Naive thymus-derived CD4-positive, alpha-beta T cell (primary cell): ENCODE data around the gene FCGR3A. TPM values are rescaled to one million over a fixed set of nuclear protein-coding genes. Genes with fewer than 3 reads are reported as not detected.
"Not testable (repeated sequence)": the region's sequence is repeated elsewhere in the genome, so short reads cannot be mapped to it uniquely, and the experiment has no call there.

ENCODE experiments used
- ATAC-seq: fragments of 150-1000 bp; cut with Tn5 transposase; 2 replicates; pipeline ENCODE4 v1.10.0; 2021; ENCODE audit warnings: mild to moderate bottlenecking, moderate library complexity
- CTCF ChIA-PET: fragments of 350-600 bp; sonication (Branson Sonifier 250); formaldehyde crosslinking; loops from one replicate; lab custom pipeline; 2021; ENCODE audit warnings: antibody characterized with exemption; lab: Charles Lee
- POLR2A ChIA-PET: fragments of 350-600 bp; sonication (Branson Sonifier 250); formaldehyde crosslinking; loops from one replicate; lab custom pipeline; 2021; ENCODE audit warnings: antibody characterized with exemption, inconsistent platforms; lab: Charles Lee
- DNase-seq, 9 donors: peaks; one replicate each; pipeline versions ENCODE4 v3.0.0 to v3.0.0-alpha.2; 2020 to 2022; ENCODE audit warnings: mixed read lengths in 1 of 9
- H3K27ac ChIP-seq: one replicate; pipeline ENCODE4 v1.7.0; 2013; ENCODE audit warnings: mild to moderate bottlenecking, low read depth, low read length, moderate library complexity
- H3K27me3 ChIP-seq, 2 donors: one replicate each; pipeline ENCODE4 v1.7.0; 2013; ENCODE audit warnings: low read length in 2 of 2, mild to moderate bottlenecking in 2 of 2, moderate library complexity in 2 of 2; ENCODE audit not compliant: control insufficient read depth in 2 of 2, insufficient read depth in 2 of 2
- H3K36me3 ChIP-seq, 3 experiments: 1 replicate in 2 of 3; 2 replicates in 1 of 3; pipeline ENCODE4 v1.7.0; 2013; ENCODE audit warnings: low read length in 3 of 3, mild to moderate bottlenecking in 3 of 3, moderate library complexity in 1 of 3; ENCODE audit not compliant: insufficient read depth in 3 of 3, control insufficient read depth in 2 of 3
- H3K4me1 ChIP-seq, 2 donors: one replicate each; pipeline ENCODE4 v1.7.0; 2013; ENCODE audit warnings: low read length in 2 of 2, mild to moderate bottlenecking in 2 of 2, moderate library complexity in 1 of 2; ENCODE audit not compliant: control insufficient read depth in 2 of 2, insufficient read depth in 2 of 2
- H3K4me3 ChIP-seq: 2 replicates; pipeline ENCODE4 v1.7.0; 2013; ENCODE audit warnings: mild to moderate bottlenecking, low read length
- H3K9me3 ChIP-seq, 3 experiments: 1 replicate in 2 of 3; 2 replicates in 1 of 3; pipeline ENCODE4 v1.7.0; 2013; ENCODE audit warnings: low read length in 3 of 3; ENCODE audit not compliant: control insufficient read depth in 2 of 3
- H3K27ac Mint-ChIP-seq, 9 donors: one replicate each; pipeline ENCODE4 v1.8.0; 2020 to 2022; ENCODE audit warnings: mixed read lengths in 9 of 9, mild to moderate bottlenecking in 8 of 9, moderate library complexity in 5 of 9, inconsistent platforms in 2 of 9
- H3K27me3 Mint-ChIP-seq, 5 donors: one replicate each; pipeline ENCODE4 v1.8.0; 2021 to 2022; ENCODE audit warnings: mixed read lengths in 5 of 5, mild to moderate bottlenecking in 1 of 5
- H3K36me3 Mint-ChIP-seq, 5 donors: one replicate each; pipeline ENCODE4 v1.8.0; 2020 to 2022; ENCODE audit warnings: mixed read lengths in 5 of 5, mild to moderate bottlenecking in 3 of 5, inconsistent platforms in 1 of 5
- H3K4me1 Mint-ChIP-seq, 7 donors: one replicate each; pipeline ENCODE4 v1.8.0; 2020 to 2022; ENCODE audit warnings: mixed read lengths in 7 of 7, mild to moderate bottlenecking in 3 of 7, inconsistent platforms in 1 of 7
- H3K4me3 Mint-ChIP-seq, 10 donors: one replicate each; pipeline ENCODE4 v1.8.0; 2020 to 2022; ENCODE audit warnings: mild to moderate bottlenecking in 10 of 10, mixed read lengths in 10 of 10, moderate library complexity in 6 of 10, inconsistent platforms in 2 of 10
- H3K9me3 Mint-ChIP-seq, 11 donors: one replicate each; pipeline ENCODE4 v1.8.0; 2020 to 2022; ENCODE audit warnings: mixed read lengths in 11 of 11, mild to moderate bottlenecking in 4 of 11, inconsistent platforms in 1 of 11, moderate library complexity in 1 of 11
- intact Hi-C, 2 donors: fragments of 100-400 bp; cut with micrococcal nuclease; formaldehyde crosslinking; loops; one replicate each; pipeline ENCODE4 v1.15.1; 2023
- polyA plus RNA-seq, 2 donors: library from polyadenylated mRNA; unstranded; fragments of 300-500 nt; fragmentation: Illumina TruSeq; gene quantifications; one replicate each; pipeline ENCODE4 v1.2.3, GENCODE V29; 2021
- total RNA-seq, 6 experiments: library from RNA in 5 of 6; stranded (reverse) in 5 of 6; gene quantifications; 1 replicate in 5 of 6; 2 replicates in 1 of 6; pipeline ENCODE4 v1.2.3 and lab custom pipeline; 2021 to 2026

FCGR3A gene
- total and polyA plus RNA-seq, 7 experiments from 2014 or later = 0.58 to 190 (median 2.2) TPM; not detected in 1

DNA sequence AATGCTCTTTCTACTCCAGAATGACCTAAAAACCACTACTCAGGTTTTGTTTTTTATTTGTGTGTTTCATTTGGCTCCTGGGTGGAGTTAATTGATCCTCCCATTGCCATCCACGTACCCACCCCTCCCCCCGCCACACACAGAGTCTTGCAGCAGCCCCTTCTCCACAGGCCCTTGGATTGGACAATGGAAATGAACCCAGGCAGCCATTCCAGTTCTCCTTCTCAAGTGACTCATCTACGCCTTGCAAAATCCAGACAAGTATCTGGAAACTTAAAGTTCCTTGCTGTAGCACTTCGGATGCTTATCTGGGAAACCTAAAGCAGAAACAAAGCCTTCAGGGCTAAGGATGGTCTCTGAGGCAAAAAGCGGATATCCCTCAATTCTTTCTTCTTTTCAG lies 1.3 kb upstream of the FCGR3A start:
- ATAC-seq, H3K27ac ChIP-seq, POLR2A ChIA-PET, H3K27ac Mint-ChIP-seq, intact Hi-C loops, H3K4me3 Mint-ChIP-seq, H3K9me3 ChIP-seq, H3K9me3 Mint-ChIP-seq, H3K27me3 Mint-ChIP-seq, CTCF ChIA-PET, DNase-seq, H3K36me3 ChIP-seq, H3K4me3 ChIP-seq, H3K27me3 ChIP-seq: not testable (repeated sequence)
- H3K4me1 ChIP-seq = peaks cover 0 to 13% of the 10 kb centered on the region in 2 donors
- Mint-ChIP-seq H3K4me1 (peaks cover 5 to 18% (median 12%) of the 10 kb centered on the region in 7 donors), H3K36me3 (peaks cover 0 to 14% (median 0%) of the 10 kb centered on the region in 5 donors)

DNA sequence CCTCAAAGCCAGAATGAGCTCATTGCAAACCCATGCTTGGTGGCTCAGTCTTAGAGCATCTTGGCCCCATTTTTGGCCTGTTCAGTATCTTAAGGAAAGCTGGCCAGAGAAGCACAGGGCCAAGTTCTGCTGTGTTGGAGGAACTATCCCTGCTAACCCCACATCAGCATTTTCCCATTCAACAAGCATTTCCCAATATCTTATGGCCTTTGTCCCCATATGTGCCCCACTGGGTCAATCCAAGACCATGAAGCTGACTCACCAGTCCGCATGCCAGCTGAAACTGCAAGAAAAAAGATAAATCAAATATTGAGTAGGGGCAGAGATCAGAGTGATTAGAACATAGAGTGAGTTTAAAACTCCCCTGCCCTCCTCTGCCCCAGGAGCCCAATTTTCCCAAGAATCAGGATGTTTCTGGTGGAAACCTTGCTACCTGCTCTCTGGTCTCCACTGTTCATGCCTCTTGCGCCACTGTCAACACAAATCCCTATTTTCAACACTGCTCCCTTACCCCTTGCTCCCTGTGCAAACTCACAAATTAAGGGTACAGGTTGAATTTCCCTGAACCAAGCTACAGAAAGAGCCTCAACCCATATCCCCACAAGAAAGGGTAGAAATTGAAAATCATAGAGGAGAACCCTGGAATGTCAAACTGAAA lies 740 bp downstream of the FCGR3A start:
- H3K27ac ChIP-seq, H3K27me3 Mint-ChIP-seq, H3K27ac Mint-ChIP-seq, H3K9me3 ChIP-seq, H3K27me3 ChIP-seq, DNase-seq, H3K36me3 Mint-ChIP-seq, H3K9me3 Mint-ChIP-seq, H3K36me3 ChIP-seq, POLR2A ChIA-PET, CTCF ChIA-PET, H3K4me3 ChIP-seq, ATAC-seq: not testable (repeated sequence)
- H3K4me1 ChIP-seq = peaks cover 0 to 26% of the 10 kb centered on the region in 2 donors
- Mint-ChIP-seq H3K4me3 (peak overlapping the region in 1 of 10 donors; percentile 47), H3K4me1 (peaks cover 5 to 16% (median 8%) of the 10 kb centered on the region in 7 donors)
- intact Hi-C loops = loop anchor here in 1 of 2 donors (10.0 kb wide), 1 partner anchor 1624 kb away; the partner anchor contains the start of gene TAGLN2

DNA sequence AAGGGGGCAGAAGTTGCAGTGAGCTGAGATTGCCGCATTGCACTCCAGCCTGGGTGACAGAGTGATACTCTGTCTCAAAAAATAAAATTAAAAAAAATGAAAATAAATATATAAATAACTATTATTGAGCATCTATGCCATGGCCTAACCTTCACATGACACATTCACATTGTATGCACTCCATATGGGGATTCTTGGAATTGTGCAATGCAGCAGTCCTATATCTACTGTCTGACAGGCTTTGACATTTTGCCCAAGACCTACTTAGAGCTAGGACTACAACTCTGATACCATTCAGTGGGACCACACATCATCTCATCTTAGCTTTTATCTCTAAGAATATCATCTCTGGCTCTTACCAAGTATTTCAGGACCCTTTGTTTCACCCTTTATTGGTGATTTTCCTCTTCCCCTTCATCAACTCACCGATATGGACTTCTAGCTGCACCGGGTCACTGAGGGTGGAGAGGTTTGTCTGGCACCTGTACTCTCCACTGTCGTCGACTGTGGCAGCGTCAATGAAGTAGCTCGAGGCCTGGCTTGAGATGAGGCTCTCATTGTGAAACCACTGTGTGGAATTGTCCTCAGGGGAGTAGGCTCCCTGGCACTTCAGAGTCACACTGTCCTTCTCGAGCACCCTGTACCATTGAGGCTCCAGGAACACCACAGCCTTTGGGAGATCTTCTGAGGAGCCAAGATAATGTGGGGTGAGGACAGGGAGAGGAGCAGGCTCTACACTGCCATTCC lies 1.4 kb downstream of the FCGR3A start:
- peaks cover 0 to 33% of the 10 kb centered on the region in 2 donors for H3K4me1 ChIP-seq
- intact Hi-C loops = loop anchor here in 1 of 2 donors (10.0 kb wide), 1 partner anchor 1623 kb away; the partner anchor contains the start of gene TAGLN2
- H3K9me3 ChIP-seq, DNase-seq, H3K4me3 ChIP-seq, POLR2A ChIA-PET, H3K9me3 Mint-ChIP-seq, H3K27me3 ChIP-seq, H3K27ac ChIP-seq, H3K27me3 Mint-ChIP-seq, H3K27ac Mint-ChIP-seq, H3K36me3 Mint-ChIP-seq, H3K36me3 ChIP-seq: not testable (repeated sequence)
- peaks cover 6 to 23% (median 11%) of the 10 kb centered on the region in 7 donors for H3K4me1 Mint-ChIP-seq
- peak overlapping the region in 1 of 10 donors; percentile 49 for H3K4me3 Mint-ChIP-seq
- peak; percentile 31 for ATAC-seq
- CTCF ChIA-PET = interaction anchor here (0.6 kb wide), 1 partner anchor 1542 kb away, joined by 8 read pairs; no protein-coding TSS in a partner anchor

DNA sequence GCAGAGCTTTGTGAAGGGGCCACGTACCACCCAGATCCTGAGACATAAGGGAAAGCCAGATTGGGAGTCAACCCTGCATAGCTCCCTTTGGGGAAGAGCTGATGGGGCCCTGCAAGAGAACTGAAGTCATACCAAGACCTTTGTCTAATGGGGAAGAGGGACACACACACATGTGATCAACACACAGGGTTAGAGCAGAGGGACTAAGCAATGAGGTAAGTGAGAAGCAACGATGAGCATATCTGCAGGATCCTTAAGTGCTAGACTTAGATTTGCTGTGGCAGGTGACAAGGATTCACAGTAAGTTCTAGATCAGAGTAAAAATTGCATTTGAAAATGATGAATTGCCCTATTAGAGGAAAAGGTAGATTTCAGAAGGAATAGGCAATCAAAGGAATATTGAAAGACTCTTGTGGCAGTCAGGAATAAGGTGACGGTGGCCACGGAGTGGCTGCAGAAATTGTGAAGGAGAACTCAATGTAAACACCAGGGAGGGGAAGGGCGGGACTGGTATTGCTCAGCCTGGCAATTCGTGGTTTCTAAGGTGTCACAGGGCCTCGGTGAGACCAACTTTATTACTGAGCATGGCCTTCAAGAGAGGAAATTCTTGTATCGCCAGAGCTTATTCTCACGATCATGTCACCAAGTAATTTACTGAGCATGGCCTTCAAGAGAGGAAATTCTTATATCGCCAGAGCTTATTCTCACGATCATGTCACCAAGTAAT lies 4.5 kb downstream of the FCGR3A start:
- Mint-ChIP-seq H3K4me3 (peak overlapping the region in 1 of 10 donors; percentile 54), H3K27ac (peak overlapping the region in 3 of 9 donors; percentile 29 to 51 (median 33)), H3K4me1 (peaks cover 25 to 45% (median 35%) of the 10 kb centered on the region in 7 donors)
- H3K4me3 ChIP-seq, DNase-seq, H3K27me3 Mint-ChIP-seq, H3K9me3 Mint-ChIP-seq, H3K36me3 ChIP-seq, H3K36me3 Mint-ChIP-seq, CTCF ChIA-PET, H3K27me3 ChIP-seq, H3K9me3 ChIP-seq, H3K27ac ChIP-seq, POLR2A ChIA-PET: not testable (repeated sequence)
- intact Hi-C loops = loop anchor here in 1 of 2 donors (10.0 kb wide), 1 partner anchor 1620 kb away; the partner anchor contains the start of gene TAGLN2
- ATAC-seq = peak; percentile 33
- H3K4me1 ChIP-seq = peaks cover 23 to 54% of the 10 kb centered on the region in 2 donors

DNA sequence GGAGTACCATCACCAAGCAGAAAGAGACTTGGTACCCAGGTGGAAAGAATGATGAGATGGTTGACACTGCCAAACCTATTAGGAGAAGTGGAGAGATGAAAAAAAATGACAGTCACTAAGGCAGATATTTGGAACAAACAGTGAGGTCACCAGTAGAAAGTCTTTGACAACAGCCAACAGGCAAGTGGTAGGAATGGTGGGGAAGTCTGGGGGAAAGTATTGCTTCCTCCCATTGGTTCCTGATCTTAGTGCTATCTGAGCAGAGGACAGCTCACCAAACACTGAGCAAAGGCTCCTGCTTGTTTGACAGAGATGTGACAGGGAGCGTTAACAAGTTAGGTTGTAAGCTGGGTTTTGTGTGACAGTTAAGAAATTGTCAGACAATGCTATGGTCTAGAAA lies 6.5 kb downstream of the FCGR3A start:
- H3K36me3 Mint-ChIP-seq, H3K27me3 ChIP-seq, POLR2A ChIA-PET, H3K9me3 ChIP-seq, H3K4me3 ChIP-seq, ATAC-seq, DNase-seq, H3K36me3 ChIP-seq, H3K27ac ChIP-seq: not testable (repeated sequence)
- Mint-ChIP-seq H3K4me3 (peak overlapping the region in 2 of 10 donors; percentile 4 to 17), H3K9me3 (peaks cover 0 to 14% (median 0%) of the 10 kb centered on the region in 11 donors), H3K27ac (peak overlapping the region in 2 of 9 donors; percentile 15 to 45), H3K27me3 (peaks cover 0 to 11% (median 0%) of the 10 kb centered on the region in 5 donors), H3K4me1 (peaks cover 23 to 58% (median 49%) of the 10 kb centered on the region in 7 donors)
- CTCF ChIA-PET = interaction anchor here (0.5 kb wide), 1 partner anchor 54 kb away, joined by 3 read pairs; no protein-coding TSS in a partner anchor
- H3K4me1 ChIP-seq = peaks cover 25 to 50% of the 10 kb centered on the region in 2 donors
- intact Hi-C loops = loop anchor here in 1 of 2 donors (10.0 kb wide), 1 partner anchor 1618 kb away; the partner anchor contains the start of gene TAGLN2

DNA sequence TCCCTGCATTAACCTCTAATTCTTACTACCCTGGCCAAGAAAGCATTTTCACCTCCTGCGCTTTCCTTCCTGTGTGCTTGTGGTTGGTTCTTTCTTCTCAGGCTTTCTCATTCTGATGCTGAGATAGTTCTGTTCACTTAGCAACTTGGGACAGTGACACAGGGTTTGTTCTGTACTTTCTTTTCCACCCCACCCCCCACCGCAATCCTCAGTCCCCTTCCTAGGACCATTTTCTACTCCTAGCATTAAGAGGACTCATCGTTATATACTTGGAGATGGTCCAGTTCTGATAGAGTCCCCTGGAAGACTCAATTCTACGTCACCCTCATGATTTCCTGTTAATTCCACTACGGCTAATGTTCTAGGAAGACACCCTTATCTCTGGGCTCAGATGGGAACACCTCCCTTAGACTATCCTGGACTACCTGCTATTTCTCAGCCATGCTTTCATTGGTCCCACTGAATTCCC lies 7.5 kb downstream of the FCGR3A start:
- H3K4me3 ChIP-seq = peak overlapping the region; percentile 38
- Mint-ChIP-seq H3K9me3 (peaks cover 0 to 14% (median 0%) of the 10 kb centered on the region in 11 donors), H3K4me3 (peak overlapping the region; percentile 8 to 75 (median 60)), H3K27me3 (peaks cover 0 to 11% (median 0%) of the 10 kb centered on the region in 5 donors), H3K27ac (peak overlapping the region; percentile 49 to 92 (median 67)), H3K4me1 (peaks cover 23 to 59% (median 52%) of the 10 kb centered on the region in 7 donors)
- H3K36me3 ChIP-seq, H3K9me3 ChIP-seq, CTCF ChIA-PET, H3K27me3 ChIP-seq, POLR2A ChIA-PET, H3K27ac ChIP-seq, H3K36me3 Mint-ChIP-seq: not testable (repeated sequence)
- intact Hi-C loops = loop anchor here in 1 of 2 donors (10.0 kb wide), 1 partner anchor 1617 kb away; the partner anchor contains the start of gene TAGLN2
- peak; percentile 76 for ATAC-seq
- peaks cover 25 to 50% of the 10 kb centered on the region in 2 donors for H3K4me1 ChIP-seq
- peak in 8 of 9 donors; percentile 1 to 64 (median 50) for DNase-seq
